Ovary (tissue), 3 donors: ENCODE results near the gene TMEM54.

Experiments used
- CTCF ChIP-seq, 3 donors: fragments of 450-650 bp in 2 of 3; fragments of 200-600 bp in 1 of 3; IDR thresholded peaks; one replicate each; pipeline versions ENCODE4 v1.5.1 to v1.8.0; 2016 to 2022; ENCODE audit warnings: antibody characterized with exemption in 3 of 3, mild to moderate bottlenecking in 1 of 3
- POLR2A ChIP-seq: fragments of 450-650 bp; IDR thresholded peaks from one replicate; pipeline ENCODE4 v1.6.1; 2017; ENCODE audit warnings: antibody characterized with exemption, mild to moderate bottlenecking, moderate library complexity
- donor health status: DM: no; HTN: no; CAD: no.

DNA sequence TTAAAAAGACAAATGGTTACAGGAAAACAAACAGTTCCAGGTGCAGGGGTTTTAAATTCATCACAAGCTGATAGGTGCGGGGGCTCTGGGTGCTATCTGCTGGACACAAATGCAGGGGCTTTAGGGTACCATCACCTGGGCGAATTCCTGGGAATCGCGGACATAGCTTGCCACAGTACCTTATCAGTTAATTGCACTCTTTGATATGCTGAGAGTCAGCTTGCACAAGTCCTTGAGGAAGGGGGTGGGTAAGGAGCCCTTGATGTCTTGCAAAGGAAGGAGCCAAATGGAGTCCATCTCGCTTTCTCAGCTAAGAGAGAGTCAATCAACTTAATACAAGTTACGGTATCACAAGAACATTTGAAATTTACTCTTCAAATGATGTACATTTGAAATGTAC is 25.4 kb upstream of the TMEM54 start:
- no peak for TF ChIP-seq CTCF (IDR thresholded peaks at IDR 0.05)
- no peak for TF ChIP-seq POLR2A
